ENCODE data around the gene PRKAG2.

DNA sequence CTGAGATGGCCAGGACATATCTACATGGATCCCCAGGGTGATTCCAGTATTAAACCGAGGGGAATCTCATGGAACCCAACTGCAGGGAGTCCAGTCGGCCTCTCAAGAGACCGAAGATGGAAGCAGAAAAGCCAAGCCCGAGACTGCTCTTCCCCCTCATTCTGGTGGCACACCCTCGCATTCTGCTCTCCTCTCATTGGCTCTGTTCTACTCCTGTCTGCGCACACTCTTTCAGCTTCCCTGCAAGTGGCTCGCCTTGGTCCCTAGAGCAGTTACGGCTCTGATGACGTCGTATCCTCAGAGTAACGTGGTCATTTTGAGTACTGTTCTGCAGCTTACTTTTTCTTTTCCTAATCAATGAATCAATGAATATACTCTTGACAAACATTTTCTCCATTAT is 284.6 kb downstream of the PRKAG2 start:
- no peak for TF ChIP-seq CTCF (IDR thresholded peaks at IDR 0.05)
- no peak for TF ChIP-seq POLR2A (IDR thresholded peaks at IDR 0.05)

Data from thyroid gland (tissue), 4 donors.